HG02588 (cell line): Measurements from ENCODE around the gene INKA2.

Source experiments
- ATAC-seq: cut with Tn5 transposase; IDR thresholded peaks from one replicate; pipeline ENCODE4 v1.9.1; 2021; ENCODE audit warnings: mild to moderate bottlenecking, moderate library complexity; ENCODE audit not compliant: unreplicated experiment

INKA2 gene

DNA sequence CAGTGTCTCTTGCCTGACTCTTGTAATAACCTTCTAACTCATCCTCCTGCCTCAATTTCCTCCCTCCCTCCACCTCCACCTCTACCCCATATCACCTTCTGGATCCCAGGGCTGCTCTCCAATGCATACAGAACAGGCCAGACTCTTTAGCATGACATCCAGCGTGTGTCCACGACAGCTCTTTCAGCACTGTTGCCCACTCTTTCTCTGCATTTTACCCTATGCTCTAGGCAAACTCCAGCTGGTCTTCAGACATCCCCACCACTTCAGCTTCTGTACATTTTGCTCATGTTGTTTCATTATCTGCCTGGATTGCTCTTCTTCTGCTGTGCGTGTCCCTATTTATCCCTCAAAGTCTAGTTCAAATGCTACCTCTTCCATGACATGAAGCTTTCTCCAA, 4.8 kb downstream of the INKA2 start:
- ATAC-seq: no peak

DNA sequence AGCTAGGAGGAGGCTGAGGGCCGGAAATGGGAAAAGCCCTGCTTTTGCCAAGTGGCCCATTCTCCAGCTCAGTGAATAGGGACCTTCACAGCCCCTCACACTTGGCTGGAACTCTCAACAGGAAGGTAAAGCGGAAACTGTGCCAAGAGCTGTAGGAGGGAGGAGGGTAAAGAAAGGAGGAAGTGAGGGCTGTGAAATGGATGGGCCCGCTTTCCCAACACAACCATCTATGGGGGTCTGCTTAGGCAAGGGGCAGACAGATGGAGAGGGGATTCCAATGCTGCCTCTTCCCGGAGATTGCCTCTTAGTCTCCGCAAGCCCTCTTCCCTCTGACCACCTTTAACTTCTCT, 5.2 kb downstream of the INKA2 start:
- ATAC-seq: no peak

DNA sequence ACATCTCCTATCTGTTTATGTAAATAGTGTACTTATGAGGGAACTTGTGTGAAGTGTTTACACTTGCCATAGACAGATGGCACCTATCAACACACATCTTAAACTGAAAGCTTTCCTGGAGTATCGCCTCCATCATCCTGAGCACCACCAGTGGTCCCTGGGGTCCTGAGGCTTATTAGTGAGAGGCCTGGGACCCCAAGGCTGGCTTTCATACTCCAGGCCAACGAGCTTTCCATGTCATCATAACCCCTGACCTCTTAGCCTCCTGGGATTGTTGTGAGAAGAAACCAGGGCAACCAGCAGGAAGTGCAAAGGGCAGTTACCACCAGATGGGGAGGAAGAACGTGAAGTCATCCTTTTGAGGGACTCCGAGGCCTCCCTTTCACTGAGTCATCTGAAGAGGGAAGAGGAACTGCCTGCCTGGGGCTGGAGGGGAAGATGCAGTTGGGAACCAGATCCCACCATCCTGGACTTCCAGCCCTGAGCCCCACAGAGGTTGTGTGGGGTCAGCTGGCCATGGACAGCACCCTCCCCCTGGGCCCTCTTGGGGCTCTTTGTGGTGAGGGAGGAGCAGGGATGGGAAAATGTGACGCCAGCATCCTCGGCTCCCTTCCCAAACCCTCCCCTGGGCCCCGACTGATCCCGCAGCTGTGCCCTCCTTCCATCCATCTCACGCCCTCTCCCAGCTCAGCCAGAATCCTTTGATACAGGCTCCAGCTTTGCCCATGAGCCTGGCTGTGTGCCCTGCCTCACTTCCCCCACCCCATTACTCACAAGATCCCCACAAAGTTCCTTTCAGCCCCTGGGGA, 5.8 kb downstream of the INKA2 start:
- ATAC-seq: no peak

DNA sequence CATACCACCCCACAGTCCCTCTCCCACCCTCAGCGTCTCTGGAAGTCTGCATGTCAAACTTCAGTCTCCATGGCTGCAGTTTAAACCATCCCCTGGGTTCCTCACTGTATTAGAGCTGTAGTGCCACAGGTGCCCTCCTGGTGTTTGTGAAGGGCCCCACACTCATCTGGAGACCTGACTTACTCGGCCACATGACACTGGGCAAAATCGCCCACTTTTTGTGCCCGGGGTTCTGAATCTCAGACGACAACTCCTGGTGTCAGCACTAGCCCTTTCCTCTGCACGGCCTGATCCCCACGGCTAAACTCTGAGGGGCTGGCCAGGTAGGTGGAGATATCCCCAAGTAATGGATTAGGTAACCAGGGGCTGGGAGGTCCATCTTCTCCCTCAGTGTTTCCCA, 6.5 kb downstream of the INKA2 start:
- no peak for ATAC-seq

DNA sequence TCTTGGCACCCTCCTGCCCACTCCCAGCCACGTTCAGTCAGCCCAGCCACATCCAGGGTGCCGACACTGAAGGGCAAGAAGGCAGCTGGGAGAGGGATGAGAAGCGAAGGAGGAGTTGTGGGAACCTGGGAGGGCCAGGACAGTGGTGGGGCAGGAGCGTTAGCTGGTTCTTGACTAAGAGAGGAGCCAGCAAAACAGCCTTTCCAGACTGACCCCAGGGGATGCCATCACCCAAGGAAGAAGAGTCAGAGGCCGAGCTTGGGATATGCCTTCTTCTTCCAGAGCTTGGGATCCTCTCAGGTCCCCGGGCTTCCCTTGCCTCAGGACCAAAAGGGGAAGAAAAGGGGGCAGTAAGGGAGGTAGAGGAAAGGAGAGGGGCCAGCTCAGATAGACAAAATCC, 7.2 kb downstream of the INKA2 start:
- no peak for ATAC-seq

DNA sequence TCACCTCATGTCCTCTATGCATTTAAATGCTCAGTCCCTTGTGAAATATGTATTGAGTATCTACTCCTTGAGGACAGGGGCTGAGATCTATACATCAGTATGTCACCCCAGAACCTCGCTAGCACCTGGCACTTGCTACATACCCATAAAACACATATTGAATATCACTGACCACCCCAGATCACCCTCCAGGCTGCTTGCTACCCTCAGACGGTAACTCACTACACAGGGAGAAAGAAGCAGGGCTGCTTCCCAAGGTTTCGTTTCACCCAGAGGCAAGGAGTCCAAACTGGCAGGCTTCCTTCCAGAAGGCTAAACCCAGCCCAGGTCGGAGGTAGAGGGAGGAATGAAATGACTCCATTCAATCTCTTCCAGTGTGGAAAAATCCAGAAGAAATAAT, 8.5 kb downstream of the INKA2 start:
- no peak for ATAC-seq

DNA sequence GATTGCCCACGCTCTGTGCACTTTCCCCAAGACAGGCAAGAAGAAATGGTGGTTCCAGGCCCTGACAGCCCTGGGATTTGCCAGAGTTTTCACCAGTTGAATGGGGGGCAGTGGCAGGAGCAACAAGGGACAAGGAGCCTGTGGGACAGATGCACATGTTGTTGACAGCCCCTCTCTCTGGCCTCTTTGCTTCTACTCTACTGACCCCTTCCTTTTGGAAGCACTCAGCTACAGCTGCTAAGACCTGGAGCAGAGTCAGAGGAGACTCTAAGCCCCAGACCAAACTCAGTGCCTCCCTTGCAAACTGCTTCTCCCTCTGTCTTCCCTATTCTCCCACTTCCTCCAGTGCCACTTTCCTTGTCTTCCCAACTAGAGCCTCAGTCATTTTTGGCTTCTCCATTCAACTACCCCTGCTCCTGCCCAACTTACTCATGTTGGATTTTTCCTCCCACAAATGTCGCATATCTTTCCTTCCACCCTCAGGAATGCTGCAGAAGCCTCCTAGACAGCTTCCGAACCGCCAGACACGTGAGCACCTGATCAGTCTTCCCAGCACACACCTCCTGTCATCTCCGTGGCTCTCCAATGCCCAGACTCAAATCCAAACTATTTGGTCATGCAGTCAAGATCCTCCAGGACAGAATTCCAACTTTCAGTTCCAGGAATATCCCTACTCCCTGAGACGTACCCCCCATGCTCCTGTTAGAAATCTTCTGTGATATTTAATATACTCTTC, 9.1 kb downstream of the INKA2 start:
- no peak for ATAC-seq

DNA sequence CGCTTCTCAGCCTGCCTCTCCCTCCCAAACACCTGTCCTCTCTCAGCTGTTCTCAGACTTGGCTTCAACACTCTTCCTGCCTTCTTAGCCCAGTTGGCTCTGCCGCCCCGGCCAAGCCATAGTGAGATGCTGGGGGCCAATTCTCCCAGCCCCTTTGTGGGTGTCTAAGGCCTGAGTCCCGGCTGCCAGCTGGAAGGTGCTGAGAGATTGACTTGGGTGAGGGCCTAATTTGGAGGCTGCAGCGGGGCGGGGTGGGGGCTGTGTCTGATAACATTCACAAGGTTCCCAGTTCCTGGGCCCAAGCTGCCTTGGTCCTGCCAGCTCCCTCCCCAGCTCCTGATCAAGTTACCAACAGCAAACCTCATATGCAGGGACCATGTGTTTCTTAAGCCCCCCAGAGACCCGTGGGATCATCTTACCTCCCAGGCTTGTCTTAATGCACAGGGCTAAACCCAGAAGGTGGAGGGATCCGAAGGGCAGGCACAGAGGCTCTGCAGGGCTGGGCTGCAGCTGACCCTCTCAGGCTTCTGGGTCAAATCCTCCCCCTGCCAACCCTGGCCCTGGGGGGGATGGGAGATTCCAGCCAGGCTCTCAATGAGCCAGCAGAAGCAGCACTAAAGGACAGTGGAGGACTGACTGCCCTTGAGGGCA, 9.8 kb downstream of the INKA2 start:
- no peak for ATAC-seq

DNA sequence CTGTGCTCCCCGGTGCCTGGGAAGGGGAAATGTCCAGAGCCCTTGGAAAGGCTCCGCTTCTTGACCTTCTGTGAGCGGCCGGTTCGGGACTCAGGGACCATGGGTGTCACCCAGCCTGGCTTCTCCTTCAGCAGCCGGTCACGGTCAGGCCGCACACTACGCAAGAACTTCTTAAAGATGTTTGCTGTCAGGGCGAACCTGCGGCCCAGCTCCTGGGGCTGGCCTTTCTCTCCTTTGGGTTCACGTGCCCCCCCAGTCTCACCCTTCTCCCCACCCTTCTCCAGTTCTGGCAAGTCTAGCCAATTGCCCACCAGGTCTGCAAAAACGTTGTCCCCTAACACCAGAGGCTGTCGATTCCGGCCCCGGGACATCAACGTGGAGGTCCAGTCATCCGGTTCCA, 12.1 kb downstream of the INKA2 start:
- no peak for ATAC-seq

DNA sequence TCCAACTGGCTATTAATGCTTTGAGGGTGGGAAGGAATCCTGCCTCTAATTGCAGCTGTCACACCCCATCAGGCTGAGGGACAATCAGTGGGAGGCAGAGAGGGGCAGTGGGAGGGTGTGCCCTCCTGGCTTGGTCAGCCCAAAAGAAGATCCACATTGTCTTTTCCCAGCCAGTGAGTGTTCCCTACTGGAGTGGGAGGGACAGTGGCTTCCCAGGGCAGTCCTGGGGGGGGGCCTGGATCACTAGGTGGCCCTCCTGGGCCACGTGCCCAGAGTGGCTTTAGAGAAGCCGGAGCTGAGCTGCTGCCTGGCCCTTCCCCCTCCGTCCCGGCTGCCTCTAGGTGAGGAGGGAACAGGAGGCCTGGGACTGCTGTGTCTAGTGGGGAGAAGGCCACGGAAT, 14.0 kb downstream of the INKA2 start:
- ATAC-seq: no peak

DNA sequence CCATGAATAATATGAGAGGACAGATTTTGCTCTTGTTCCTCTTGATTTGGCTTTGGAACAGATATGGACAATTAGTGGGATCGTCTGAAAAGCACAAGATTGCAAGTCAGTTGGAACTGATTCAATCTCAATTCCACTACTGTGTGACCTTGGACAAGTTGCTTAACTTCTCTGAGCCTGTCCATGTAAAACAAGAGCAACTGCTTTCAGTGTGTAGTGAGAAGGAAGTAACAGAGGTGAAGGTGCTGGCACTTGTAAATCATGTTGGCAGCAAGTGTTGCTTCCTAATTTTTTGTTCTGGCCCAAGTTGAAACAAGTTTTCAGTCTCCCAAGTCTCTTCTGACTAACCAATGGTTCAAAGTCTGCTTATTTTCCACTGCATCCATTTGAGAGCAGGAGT, 15.3 kb downstream of the INKA2 start:
- no peak for ATAC-seq

DNA sequence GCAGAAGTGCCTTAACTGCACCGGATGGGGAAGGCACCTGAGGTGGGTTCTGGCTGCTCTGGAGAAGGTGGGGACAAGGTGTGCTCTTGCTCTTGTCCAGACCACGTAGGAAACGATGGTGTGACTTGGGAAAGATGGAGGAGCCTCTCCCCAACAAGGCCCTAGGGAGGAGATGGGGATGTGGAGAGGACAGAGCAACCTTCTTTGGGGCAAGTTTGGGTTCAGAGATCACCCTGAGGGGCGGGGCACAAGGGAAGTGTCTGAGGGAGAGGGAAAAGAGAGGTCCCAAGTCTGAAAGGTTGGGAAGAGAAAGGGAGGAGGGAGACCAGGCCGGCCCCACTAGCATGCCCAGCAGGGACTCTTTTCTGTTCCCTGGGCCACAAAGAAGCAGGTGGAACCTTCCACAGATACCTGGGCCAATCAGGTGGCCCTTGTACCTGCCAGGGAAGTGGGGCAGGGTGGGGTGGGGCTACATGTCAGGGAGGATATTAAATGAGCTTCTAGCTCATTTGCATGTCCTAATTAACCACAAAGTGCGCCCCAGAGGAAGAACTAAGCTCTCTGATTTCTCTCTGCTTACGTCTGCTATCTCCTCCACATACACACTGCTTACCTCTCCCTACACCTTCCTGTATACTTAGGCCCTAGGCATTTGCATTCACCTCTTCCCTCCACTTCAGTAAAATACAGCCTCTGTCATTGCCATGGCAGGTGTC, 15.9 kb downstream of the INKA2 start:
- no peak for ATAC-seq

DNA sequence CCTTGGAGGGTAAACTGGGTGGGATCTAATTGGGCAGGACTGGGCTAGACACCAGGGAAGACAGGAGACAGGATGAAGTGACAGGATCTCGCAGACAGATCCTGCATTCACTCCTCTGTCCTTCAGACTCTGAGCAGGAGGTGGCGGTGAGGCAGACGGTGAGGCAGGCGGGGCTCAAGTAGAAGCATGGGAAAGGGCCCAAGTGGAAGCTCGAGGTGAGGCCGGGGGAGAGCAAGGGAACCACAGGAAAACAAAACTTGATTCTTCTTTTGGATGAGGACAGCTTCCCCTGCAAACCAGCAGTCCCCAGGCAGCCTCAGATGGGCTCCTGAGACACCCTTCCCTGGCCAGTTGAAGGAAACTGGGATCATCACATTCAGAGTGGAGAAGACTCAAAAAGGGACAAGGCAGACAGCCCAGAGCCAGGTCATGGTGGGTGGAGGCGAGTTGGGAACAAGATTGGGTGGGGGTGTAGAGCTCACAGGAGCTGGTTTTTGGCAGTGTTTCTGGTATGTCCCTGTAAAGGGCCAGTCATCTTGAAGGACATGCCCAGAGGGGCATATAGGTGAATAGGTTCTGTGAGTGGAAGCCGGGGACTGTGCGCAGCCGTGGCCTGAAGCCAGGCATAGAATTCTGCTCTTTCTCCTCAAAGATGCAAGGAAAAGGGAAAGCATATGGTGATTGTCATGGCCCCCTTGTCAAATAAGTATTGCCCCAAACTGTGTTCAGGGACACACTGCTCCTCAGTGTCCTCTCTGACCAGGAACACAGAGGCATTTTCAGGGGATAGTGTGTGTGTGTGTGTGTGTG, 18.0 kb downstream of the INKA2 start:
- no peak for ATAC-seq

DNA sequence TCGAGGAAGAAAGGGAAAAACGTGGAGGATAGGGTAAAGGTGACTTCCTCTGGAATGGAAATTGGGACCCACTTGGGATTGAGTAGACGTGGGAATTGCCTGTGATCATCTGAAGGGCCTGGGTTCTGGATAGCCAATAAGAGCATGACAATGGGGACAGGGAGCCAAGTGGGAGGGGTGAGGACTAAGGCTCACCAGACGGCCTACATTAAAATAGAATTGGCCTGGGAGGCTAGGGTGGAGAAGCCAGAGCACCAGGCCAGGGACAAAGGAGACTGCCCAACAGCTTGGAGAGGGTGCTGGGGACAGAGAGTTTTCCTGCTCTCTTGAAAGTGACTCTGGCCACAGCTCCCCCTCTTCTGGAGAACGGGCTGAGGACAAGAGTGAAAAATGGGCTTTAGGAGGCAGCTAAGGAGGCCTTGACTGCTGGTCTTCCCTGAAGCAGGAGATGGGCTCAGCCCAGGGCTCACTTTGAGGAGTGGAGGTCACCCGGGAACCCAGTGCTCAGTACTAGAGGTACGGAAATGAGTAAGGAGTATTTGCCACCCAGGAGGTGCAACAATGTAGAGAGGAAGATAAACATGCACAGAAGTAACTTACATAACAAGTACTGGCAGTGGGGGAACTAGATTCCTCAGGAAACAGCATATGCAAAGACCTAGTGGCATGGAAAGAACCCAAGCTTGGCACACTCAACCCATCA, 18.8 kb downstream of the INKA2 start:
- ATAC-seq: no peak

DNA sequence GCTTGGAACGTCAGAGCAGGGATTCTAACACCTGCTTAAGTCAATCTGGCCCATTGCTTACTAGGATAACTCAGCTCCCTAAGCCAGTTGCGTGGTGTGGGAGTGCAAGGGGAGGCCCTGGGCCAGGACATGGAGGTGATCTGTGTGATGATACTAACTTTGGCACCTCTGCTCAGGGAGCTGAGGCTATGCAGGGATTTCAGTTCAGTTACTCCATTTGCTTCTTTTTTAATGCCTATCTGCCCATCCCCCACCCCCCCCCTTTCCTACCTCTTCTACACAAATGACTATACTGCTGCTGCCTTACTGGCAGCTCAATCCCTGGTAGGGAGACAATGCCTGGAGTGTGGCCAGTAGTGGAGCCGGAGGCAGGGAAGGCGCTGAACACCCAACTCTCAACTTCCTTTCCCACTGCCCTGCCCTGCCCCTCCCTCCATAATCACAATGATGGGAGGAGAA, 19.5 kb downstream of the INKA2 start:
- ATAC-seq: no peak

DNA sequence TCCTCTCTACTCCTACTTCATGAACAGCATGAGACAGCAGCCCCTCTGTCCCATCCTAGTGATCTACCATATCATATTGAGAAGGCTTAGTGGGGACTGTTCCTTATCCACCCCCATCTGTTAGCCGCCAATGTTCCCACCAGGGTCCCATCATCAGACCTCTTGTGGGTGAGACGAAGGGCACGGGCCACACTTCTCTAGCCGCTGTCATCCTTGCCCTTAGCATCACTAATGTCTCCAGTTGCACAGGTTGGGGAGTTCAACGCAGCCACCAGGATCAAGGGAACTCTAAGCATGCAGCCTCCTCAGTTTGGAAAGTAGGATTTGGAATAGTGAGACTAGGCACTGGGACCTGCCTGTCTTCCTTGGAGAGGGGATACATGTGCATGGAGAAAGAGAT, 20.1 kb downstream of the INKA2 start:
- no peak for ATAC-seq

DNA sequence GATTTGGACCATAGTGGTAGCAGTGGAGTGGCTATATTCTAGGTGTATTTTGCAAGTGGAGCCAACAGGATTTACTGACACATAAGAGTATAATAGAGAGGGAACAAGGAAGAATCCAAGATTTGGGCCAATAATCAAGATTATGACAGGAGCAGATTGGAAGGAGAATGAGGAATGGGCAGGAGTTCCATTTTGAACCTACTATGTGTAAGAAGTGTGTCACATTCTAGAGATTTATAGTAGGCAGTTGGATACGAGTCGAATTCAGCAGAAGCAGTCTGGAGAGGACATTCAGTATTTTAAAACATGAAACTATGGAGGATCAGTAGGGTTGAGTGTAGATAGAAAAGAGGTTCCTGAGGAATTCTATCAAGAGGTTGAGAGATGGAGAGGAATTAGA, 21.7 kb downstream of the INKA2 start:
- ATAC-seq: no peak

DNA sequence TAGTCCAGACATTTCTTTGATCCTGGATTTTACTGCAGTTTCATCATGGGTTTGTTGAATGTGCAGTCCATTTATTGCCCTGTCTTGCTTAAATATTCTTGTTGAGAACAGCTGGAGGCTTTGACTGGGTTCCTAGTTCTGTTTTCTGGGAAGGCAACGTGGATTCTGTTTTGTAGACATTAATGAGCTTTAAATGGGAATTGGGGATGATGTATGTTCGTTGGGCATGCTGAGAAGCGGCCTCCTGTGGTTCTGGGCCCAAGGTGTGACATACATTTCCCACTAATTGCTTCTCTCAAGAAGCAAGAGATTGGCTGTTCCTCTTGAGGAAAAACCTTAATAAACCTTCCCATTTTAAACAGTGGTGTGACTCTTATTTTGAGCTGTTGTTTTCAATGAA, 22.9 kb downstream of the INKA2 start:
- ATAC-seq: no peak

DNA sequence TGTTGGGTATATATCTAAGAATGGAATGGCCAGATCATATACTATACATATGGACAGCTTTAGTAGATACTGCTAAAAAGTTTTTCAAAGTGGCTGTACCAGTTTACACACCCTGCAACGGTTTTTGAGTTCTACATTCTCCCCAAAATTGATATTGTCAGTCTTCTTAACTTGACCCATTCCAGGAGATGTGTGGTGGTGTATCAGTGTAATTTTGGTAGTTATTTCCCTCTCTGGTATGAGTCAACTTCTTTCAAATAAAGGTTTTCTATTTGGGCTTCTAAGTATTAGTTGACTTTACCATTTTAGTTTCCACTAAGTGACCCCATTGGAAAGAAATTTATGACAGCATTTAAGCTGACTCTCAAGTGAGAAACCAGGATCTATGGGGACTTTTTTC, 29.2 kb downstream of the INKA2 start:
- no peak for ATAC-seq

DNA sequence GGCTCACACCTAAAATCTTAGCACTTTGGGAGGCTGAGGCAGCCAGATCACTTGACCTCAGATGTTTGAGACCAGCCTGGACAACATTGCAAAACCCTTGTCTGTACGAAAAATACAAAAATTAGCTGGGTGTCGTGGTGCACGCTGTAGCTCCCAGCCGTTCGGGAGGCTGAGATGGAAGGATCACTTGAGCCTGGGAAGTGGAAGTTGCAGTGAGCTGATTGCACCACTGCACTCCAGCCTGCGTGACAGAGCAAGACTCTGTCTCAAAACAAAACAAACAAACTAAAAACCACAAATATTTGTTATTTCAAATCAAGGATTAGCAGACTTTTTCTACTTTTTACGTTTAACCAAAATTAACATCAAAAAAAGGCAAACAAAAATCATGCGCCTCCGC, 31.3 kb downstream of the INKA2 start:
- ATAC-seq: no peak
